ENCODE measurements around the gene INPP5B. TPM values are rescaled to one million over a fixed set of nuclear protein-coding genes. Genes with fewer than 3 reads are reported as not detected.

The INPP5B gene
- total and polyA plus RNA-seq, 2 experiments from 2014 or later: 6.9 to 29.1 TPM

GRCh38 chr1:37947364-37947763 lies 511 bp upstream of the INPP5B start (continued):
- TF ChIP-seq CTCF (conservative IDR thresholded peaks at IDR 0.05; ENCODE audit: low read depth in 2 of 2): no peak
- no peak for TF ChIP-seq ZNF331 (CRISPR knock-in tag; IDR thresholded peaks at IDR 0.05; ENCODE audit: low read depth)

GRCh38 chr1:37945743-37946702 lies 830 bp downstream of the INPP5B start:
- no peaks in the 10 kb centered on the region for H3K79me2 ChIP-seq (replicated peaks; ENCODE audit: insufficient read depth)
- Mint-ChIP-seq H3K27ac (peak overlapping the region; percentile 98), H3K27me3 (ENCODE audit: insufficient read depth, low read depth, poor library complexity) (peaks cover 2% of the 10 kb centered on the region), H3K4me1 (peaks cover 12% of the 10 kb centered on the region), H3K36me3 (ENCODE audit: low read depth) (peaks cover 7% of the 10 kb centered on the region; the same call in 1 of the 3 replicates), H3K4me3 (peak overlapping the region; percentile 96), H3K9me3 (no peaks in the 10 kb centered on the region)
- peak overlapping the region; percentile 66 for H3K4me3 ChIP-seq
- ATAC-seq (peak; percentile 27), DNase-seq (ENCODE audit: low spot score) (peak; percentile 28)
- 0 out of 2 replicates have a peak overlapping the region, but pooled peaks have one; percentile 61 for H2AFZ ChIP-seq
- 0 out of 2 replicates have a peak overlapping the region, but pooled peaks have one; percentile 7 for H3K27ac ChIP-seq (ENCODE audit: low read depth)
- H3K9me2 ChIP-seq (ENCODE audit: insufficient read depth): no peaks in the 10 kb centered on the region
- H4K20me1 ChIP-seq (replicated peaks; ENCODE audit: insufficient read depth): no peaks in the 10 kb centered on the region
- H3K4me1 ChIP-seq (ENCODE audit: insufficient read depth): peaks cover 3% of the 10 kb centered on the region; the same call in 1 of the 2 replicates
- no peaks in the 10 kb centered on the region for H3K27me3 ChIP-seq (ENCODE audit: insufficient read depth)
- H3K36me3 ChIP-seq (ENCODE audit: insufficient read depth): no peaks in the 10 kb centered on the region
- 0 out of 2 replicates have a peak, but pooled peaks cover 3% of the 10 kb centered on the region for H3F3A ChIP-seq (replicated peaks; ENCODE audit: low read depth)
- peak overlapping the region; percentile 91 for H3K4me2 ChIP-seq
- TF ChIP-seq POLR2AphosphoS5 (IDR thresholded peaks at IDR 0.05; ENCODE audit: low read depth) (no peak), ZNF462 (CRISPR knock-in tag; IDR thresholded peaks at IDR 0.05) (no peak), ZNF114 (CRISPR knock-in tag; IDR thresholded peaks at IDR 0.05) (no peak), STAT1 (IDR thresholded peaks at IDR 0.05; ENCODE audit: unreplicated experiment) (no peak), EZH2phosphoT487 (IDR thresholded peaks at IDR 0.05; ENCODE audit: unreplicated experiment) (no peak), ETS1 (IDR thresholded peaks at IDR 0.05) (no peak), JUNB (IDR thresholded peaks at IDR 0.05; ENCODE audit: unreplicated experiment) (no peak), NANOG (IDR thresholded peaks at IDR 0.05; ENCODE audit: borderline replicate concordance) (no peak), EZH2 (IDR thresholded peaks at IDR 0.05; ENCODE audit: low read depth, unreplicated experiment) (no peak), ZNF331 (CRISPR knock-in tag; IDR thresholded peaks at IDR 0.05; ENCODE audit: low read depth) (no peak)
